IMR-90 (cell line): ENCODE results near the gene CA7. TPM values are rescaled to one million over a fixed set of nuclear protein-coding genes. Genes with fewer than 3 reads are reported as not detected.
A peak's percentile ranks its signal among the peaks of the same experiment; 100 is the strongest.

Source experiments
- ATAC-seq: fragments of 200-7000 bp; cut with Tn5 transposase; 2 replicates; pipeline ENCODE4 v1.9.1; 2020; ENCODE audit warnings: low read depth, mild to moderate bottlenecking, moderate library complexity
- BruUV-seq: library from RNA; stranded (reverse); fragments of 400-500 nt; replicated peaks from 2 replicates; lab custom pipeline; 2021; lab: Mats Ljungman, UMichigan
- CTCF ChIA-PET: fragments of 300-600 bp; formaldehyde crosslinking; extraction: SDS; loops from one replicate; lab custom pipeline; 2021; ENCODE audit warnings: antibody characterized with exemption; lab: Yijun Ruan, JAX
- POLR2A ChIA-PET: fragments of 300-600 bp; sonication (Branson Sonifier 250); formaldehyde crosslinking; loops from one replicate; lab custom pipeline; 2022; ENCODE audit warnings: antibody characterized with exemption; ENCODE audit not compliant: unreplicated experiment; lab: Charles Lee
- DNase-seq: peaks from one replicate; pipeline ENCODE4 v3.0.0; 2013
- H2AFZ ChIP-seq: replicated peaks from 2 replicates; pipeline ENCODE3; 2013; ENCODE audit warnings: low read length, mild to moderate bottlenecking; ENCODE audit not compliant: poor library complexity
- H2AK5ac ChIP-seq: 2 replicates; pipeline ENCODE4 v1.6.1; 2013; ENCODE audit warnings: low read depth, low read length, inconsistent platforms
- H2AK9ac ChIP-seq: replicated peaks from 2 replicates; pipeline ENCODE3; 2013; ENCODE audit warnings: mild to moderate bottlenecking, low read depth, low read length, moderate library complexity; ENCODE audit not compliant: poor library complexity
- H2BK120ac ChIP-seq: 2 replicates; pipeline ENCODE4 v1.6.1; 2013; ENCODE audit warnings: low read depth, low read length, inconsistent platforms
- H2BK15ac ChIP-seq: 3 replicates; pipeline ENCODE4 v1.6.1; 2013; ENCODE audit warnings: low read depth, low read length, inconsistent platforms
- H2BK20ac ChIP-seq: 2 replicates; pipeline ENCODE4 v1.6.1; 2013; ENCODE audit warnings: low read depth, mild to moderate bottlenecking, inconsistent platforms, low read length, moderate library complexity
- H2BK5ac ChIP-seq: 2 replicates; pipeline ENCODE4 v1.6.1; 2013; ENCODE audit warnings: mild to moderate bottlenecking, low read depth, low read length, inconsistent platforms; ENCODE audit not compliant: poor library complexity, severe bottlenecking
- H3K14ac ChIP-seq: replicated peaks from 2 replicates; pipeline ENCODE4 v1.6.1; 2013; ENCODE audit warnings: low read depth, low read length, inconsistent platforms
- H3K18ac ChIP-seq: 2 replicates; pipeline ENCODE4 v1.6.1; 2013; ENCODE audit warnings: low read depth, low read length, control low read depth
- H3K23ac ChIP-seq: 2 replicates; pipeline ENCODE4 v1.6.1; 2013; ENCODE audit warnings: low read depth, low read length, inconsistent platforms
- H3K27ac ChIP-seq: 2 replicates; pipeline ENCODE4 v1.5.1; 2013; ENCODE audit warnings: mild to moderate bottlenecking, control low read depth, low read length; ENCODE audit not compliant: insufficient read depth
- H3K27me3 ChIP-seq: 2 replicates; pipeline ENCODE4 v1.6.1; 2013; ENCODE audit warnings: low read length; ENCODE audit not compliant: control insufficient read depth, insufficient read depth
- H3K36me3 ChIP-seq: 2 replicates; pipeline ENCODE4 v1.6.1; 2013; ENCODE audit warnings: low read length, mixed read lengths; ENCODE audit not compliant: control insufficient read depth, insufficient read depth
- H3K4ac ChIP-seq: 2 replicates; pipeline ENCODE4 v1.6.1; 2013; ENCODE audit warnings: low read depth, low read length, inconsistent platforms
- H3K4me1 ChIP-seq: 2 replicates; pipeline ENCODE4 v1.6.1; 2013; ENCODE audit warnings: low read length, mixed read lengths; ENCODE audit not compliant: control insufficient read depth, insufficient read depth
- H3K4me2 ChIP-seq: 2 replicates; pipeline ENCODE4 v1.6.1; 2013; ENCODE audit warnings: low read depth, mild to moderate bottlenecking, control low read depth, low read length, moderate library complexity
- H3K4me3 ChIP-seq: 2 replicates; pipeline ENCODE4 v1.5.1; 2013; ENCODE audit warnings: low read depth, mild to moderate bottlenecking, control low read depth, low read length, moderate library complexity; ENCODE audit not compliant: insufficient read depth
- H3K56ac ChIP-seq: 2 replicates; pipeline ENCODE4 v1.6.1; 2013; ENCODE audit warnings: low read length, inconsistent platforms; ENCODE audit not compliant: insufficient read depth; ENCODE audit errors: extremely low read depth
- H3K79me1 ChIP-seq, 2 experiments: 2 replicates each; pipeline ENCODE4 v1.6.1; 2013; ENCODE audit warnings: low read length in 2 of 2, inconsistent platforms in 1 of 2, low read depth in 1 of 2
- H3K9ac ChIP-seq: 2 replicates; pipeline ENCODE4 v1.6.1; 2013; ENCODE audit warnings: low read depth, low read length, control low read depth
- H3K9me1 ChIP-seq: 2 replicates; pipeline ENCODE4 v1.6.1; 2013; ENCODE audit warnings: low read length, inconsistent platforms; ENCODE audit not compliant: insufficient read depth
- H3K9me3 ChIP-seq: 2 replicates; pipeline ENCODE4 v1.6.1; 2013; ENCODE audit warnings: low read length; ENCODE audit not compliant: control insufficient read depth, insufficient read depth
- H4K20me1 ChIP-seq: 2 replicates; pipeline ENCODE4 v1.6.1; 2013; ENCODE audit warnings: low read length, inconsistent platforms; ENCODE audit not compliant: insufficient read depth
- H4K5ac ChIP-seq: 2 replicates; pipeline ENCODE4 v1.6.1; 2013; ENCODE audit warnings: mild to moderate bottlenecking, low read depth, low read length, control low read depth
- H4K8ac ChIP-seq, 2 experiments: 2 replicates each; pipeline ENCODE4 v1.6.1; 2013; ENCODE audit warnings: low read depth in 2 of 2, low read length in 2 of 2, control low read depth in 1 of 2, inconsistent platforms in 1 of 2
- H4K91ac ChIP-seq: 2 replicates; pipeline ENCODE4 v1.6.1; 2013; ENCODE audit warnings: low read depth, low read length, inconsistent platforms; ENCODE audit not compliant: insufficient read depth
- BHLHE40 ChIP-seq: fragments of 150-350 bp; IDR thresholded peaks from 2 replicates; pipeline ENCODE4 v1.6.1; 2016; ENCODE audit warnings: mild to moderate bottlenecking, low read depth, low read length
- MAZ ChIP-seq: IDR thresholded peaks from 2 replicates; pipeline ENCODE4 v1.6.1; 2012; ENCODE audit warnings: low read depth, mild to moderate bottlenecking, low read length, improper control_type of control experiment, moderate library complexity, borderline replicate concordance
- NFE2L2 ChIP-seq: fragments of 150-350 bp; IDR thresholded peaks from 2 replicates; pipeline ENCODE4 v1.6.1; 2016; ENCODE audit warnings: low read depth, mild to moderate bottlenecking, low read length
- POLR2A ChIP-seq: IDR thresholded peaks from 2 replicates; pipeline ENCODE4 v1.6.1; 2012; ENCODE audit warnings: mild to moderate bottlenecking, low read depth, low read length
- RAD21 ChIP-seq: IDR thresholded peaks from 2 replicates; pipeline ENCODE4 v1.6.1; 2012; ENCODE audit warnings: low read length, improper control_type of control experiment
- RFX5 ChIP-seq: IDR thresholded peaks from 2 replicates; pipeline ENCODE4 v1.8.0; 2012; ENCODE audit warnings: low read depth, mild to moderate bottlenecking, low read length, moderate library complexity
- SMC3 ChIP-seq: fragments of 150-350 bp; IDR thresholded peaks from 2 replicates; pipeline ENCODE4 v1.6.1; 2016; ENCODE audit warnings: low read depth, mild to moderate bottlenecking, antibody characterized with exemption, low read length, moderate library complexity
- WGBS, 2 experiments: methylation state at CpG; one replicate each; pipeline versions ENCODE4 v1.1.5 to v1.1.7; 2013; ENCODE audit warnings: missing lambda C conversion rate in 2 of 2; ENCODE audit not compliant: insufficient read length in 1 of 2; ENCODE audit errors: extremely low coverage in 2 of 2; 5-methylcytosine and 5-hydroxymethylcytosine counted together
- dilution Hi-C: fragments of 300-500 bp; cut with HindIII; formaldehyde crosslinking; loops from one replicate; pipeline ENCODE4 v1.14.3; 2018; ENCODE audit warnings: low sequenced_read_pairs; ENCODE audit not compliant: unreplicated experiment
- in situ Hi-C: fragments of 300-500 bp; cut with MboI; formaldehyde crosslinking; loops from 3 replicates; pipeline ENCODE4 v1.14.3; 2019; ENCODE audit warnings: low sequenced_read_pairs, inconsistent platforms, mixed read lengths
- intact Hi-C: fragments of 100-400 bp; cut with micrococcal nuclease; formaldehyde crosslinking; loops from 2 replicates; pipeline ENCODE4 v1.10.0; 2022
- polyA plus RNA-seq, 3 experiments: library from polyadenylated mRNA; depleted of rRNA; stranded (reverse); fragments of >200 nt; gene quantifications; 2 replicates each; pipeline ENCODE4 v1.2.3, GENCODE V29; 2012; ENCODE audit warnings: low replicate concordance in 1 of 3
- total RNA-seq: library from RNA; depleted of rRNA; stranded (reverse); fragments of >200 nt; gene quantifications from 2 replicates; pipeline ENCODE4 v1.2.3, GENCODE V29; 2012
- TF ChIP-seq, protein P1 (sequence below): fragments of 150-350 bp; IDR thresholded peaks from 2 replicates; pipeline ENCODE4 v1.6.1; 2017; ENCODE audit warnings: mild to moderate bottlenecking, antibody characterized with exemption, low read length, low read depth
- TF ChIP-seq, protein P2 (sequence below): conservative IDR thresholded peaks from 2 replicates; pipeline ENCODE4 v1.5.1; 2012; ENCODE audit warnings: mild to moderate bottlenecking, low read depth, low read length, improper control_type of control experiment
- TF ChIP-seq, protein P3 (sequence below): fragments of 150-350 bp; IDR thresholded peaks from 2 replicates; pipeline ENCODE4 v1.6.1; 2016; ENCODE audit warnings: low read depth, mild to moderate bottlenecking, low read length, moderate library complexity, borderline replicate concordance

The CA7 gene
- total and polyA plus RNA-seq, 2 of the 4 experiments (the other 2 are of a cell fraction) = not detected

DNA sequence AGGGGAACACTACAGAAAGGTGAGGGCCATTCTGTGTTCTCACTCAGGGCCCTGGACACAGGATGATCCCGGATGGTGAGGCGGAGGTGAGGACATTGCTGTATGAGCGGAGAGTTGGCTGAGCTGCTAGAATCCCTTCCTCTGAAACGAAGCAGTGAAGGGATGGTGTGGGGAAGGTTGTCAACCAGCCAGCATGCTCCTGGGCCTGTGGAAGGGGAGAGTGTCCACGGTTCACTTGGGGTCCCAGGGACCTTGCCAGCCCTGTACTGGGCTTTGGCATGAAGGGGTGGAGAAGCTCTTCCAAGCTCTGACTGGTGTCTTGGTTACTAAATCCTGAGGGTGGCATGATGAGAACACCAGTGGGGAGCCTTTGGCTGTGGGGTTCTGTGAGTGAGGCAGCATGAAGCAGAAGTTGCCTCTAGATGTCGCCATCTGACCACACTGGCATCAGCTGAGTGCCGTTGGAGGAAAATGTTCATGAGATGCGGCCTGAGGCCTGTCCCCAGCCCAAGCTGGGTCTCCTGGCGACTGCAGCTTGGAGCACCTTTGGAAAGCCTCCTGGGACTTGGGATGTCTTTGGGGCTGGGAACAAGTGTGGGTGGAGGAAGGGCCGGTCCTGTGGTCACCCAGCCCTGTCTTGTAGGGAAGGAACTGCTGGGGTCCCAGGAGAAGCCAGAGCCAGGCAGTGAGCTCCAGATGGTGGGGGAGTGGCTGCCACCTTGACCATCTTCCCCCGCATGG is 50.9 kb downstream of the CA7 start:
- dilution Hi-C loops = no loop called here
- BruUV-seq = no TSS peak
- ATAC-seq = peak; percentile 85
- Histone ChIP-seq H3K36me3 (peaks cover 4% of the 10 kb centered on the region; the same call in 1 of the 2 replicates), H3K79me1 (no peaks in the 10 kb centered on the region), H3K14ac (no peak overlapping the region), H2BK20ac (no peak overlapping the region), H2AK5ac (peak overlapping the region; percentile 33; the same call in 1 of the 2 replicates), H3K9ac (no peak overlapping the region), H4K8ac (peak overlapping the region in 1 of 2 experiments; percentile 47; a peak in 1 of 4 replicates), H3K9me1 (peaks cover 12% of the 10 kb centered on the region), H3K18ac (no peak overlapping the region), H4K91ac (peak overlapping the region; percentile 43; the same call in 1 of the 2 replicates), H4K5ac (no peak overlapping the region), H3K4me2 (no peak overlapping the region), H2AK9ac (peak overlapping the region; percentile 52), H3K4me3 (no peak overlapping the region), H2BK5ac (no peak overlapping the region), H3K27ac (no peak overlapping the region), H3K56ac (no peak overlapping the region), H3K27me3 (no peaks in the 10 kb centered on the region), H3K9me3 (no peaks in the 10 kb centered on the region), H2AFZ (peak overlapping the region; percentile 85), H2BK15ac (no peak overlapping the region), H4K20me1 (no peaks in the 10 kb centered on the region), H3K4ac (peak overlapping the region; percentile 59), H3K23ac (no peak overlapping the region), H2BK120ac (peak overlapping the region; percentile 60; the same call in 1 of the 2 replicates), H3K4me1 (peaks cover 15% of the 10 kb centered on the region)
- 26% methylated on average over 7 of the region's 11 CpGs; no CpG with 5 or more reads in 1 of the 2 experiments for WGBS, 2 experiments
- TF ChIP-seq RFX5 = no peak
- peak; percentile 59; the same call in 1 of the 2 replicates for TF ChIP-seq POLR2A
- TF ChIP-seq, protein P1, sequence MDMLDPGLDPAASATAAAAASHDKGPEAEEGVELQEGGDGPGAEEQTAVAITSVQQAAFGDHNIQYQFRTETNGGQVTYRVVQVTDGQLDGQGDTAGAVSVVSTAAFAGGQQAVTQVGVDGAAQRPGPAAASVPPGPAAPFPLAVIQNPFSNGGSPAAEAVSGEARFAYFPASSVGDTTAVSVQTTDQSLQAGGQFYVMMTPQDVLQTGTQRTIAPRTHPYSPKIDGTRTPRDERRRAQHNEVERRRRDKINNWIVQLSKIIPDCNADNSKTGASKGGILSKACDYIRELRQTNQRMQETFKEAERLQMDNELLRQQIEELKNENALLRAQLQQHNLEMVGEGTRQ = no peak
- TF ChIP-seq NFE2L2 = no peak
- peak; percentile 33; the same call in 1 of the 2 replicates for TF ChIP-seq MAZ
- TF ChIP-seq, protein P2, sequence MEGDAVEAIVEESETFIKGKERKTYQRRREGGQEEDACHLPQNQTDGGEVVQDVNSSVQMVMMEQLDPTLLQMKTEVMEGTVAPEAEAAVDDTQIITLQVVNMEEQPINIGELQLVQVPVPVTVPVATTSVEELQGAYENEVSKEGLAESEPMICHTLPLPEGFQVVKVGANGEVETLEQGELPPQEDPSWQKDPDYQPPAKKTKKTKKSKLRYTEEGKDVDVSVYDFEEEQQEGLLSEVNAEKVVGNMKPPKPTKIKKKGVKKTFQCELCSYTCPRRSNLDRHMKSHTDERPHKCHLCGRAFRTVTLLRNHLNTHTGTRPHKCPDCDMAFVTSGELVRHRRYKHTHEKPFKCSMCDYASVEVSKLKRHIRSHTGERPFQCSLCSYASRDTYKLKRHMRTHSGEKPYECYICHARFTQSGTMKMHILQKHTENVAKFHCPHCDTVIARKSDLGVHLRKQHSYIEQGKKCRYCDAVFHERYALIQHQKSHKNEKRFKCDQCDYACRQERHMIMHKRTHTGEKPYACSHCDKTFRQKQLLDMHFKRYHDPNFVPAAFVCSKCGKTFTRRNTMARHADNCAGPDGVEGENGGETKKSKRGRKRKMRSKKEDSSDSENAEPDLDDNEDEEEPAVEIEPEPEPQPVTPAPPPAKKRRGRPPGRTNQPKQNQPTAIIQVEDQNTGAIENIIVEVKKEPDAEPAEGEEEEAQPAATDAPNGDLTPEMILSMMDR = peak; percentile 98
- TF ChIP-seq, protein P3, sequence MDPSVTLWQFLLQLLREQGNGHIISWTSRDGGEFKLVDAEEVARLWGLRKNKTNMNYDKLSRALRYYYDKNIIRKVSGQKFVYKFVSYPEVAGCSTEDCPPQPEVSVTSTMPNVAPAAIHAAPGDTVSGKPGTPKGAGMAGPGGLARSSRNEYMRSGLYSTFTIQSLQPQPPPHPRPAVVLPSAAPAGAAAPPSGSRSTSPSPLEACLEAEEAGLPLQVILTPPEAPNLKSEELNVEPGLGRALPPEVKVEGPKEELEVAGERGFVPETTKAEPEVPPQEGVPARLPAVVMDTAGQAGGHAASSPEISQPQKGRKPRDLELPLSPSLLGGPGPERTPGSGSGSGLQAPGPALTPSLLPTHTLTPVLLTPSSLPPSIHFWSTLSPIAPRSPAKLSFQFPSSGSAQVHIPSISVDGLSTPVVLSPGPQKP = no peak
- TF ChIP-seq BHLHE40 = no peak
- TF ChIP-seq RAD21 = peak; percentile 99
- peak; percentile 88 for TF ChIP-seq SMC3
- in situ Hi-C loops = loop anchor here (5.0 kb wide), 1 partner anchor 37 kb away; the partner anchor contains the start of gene CIAO2B
- peak; percentile 76 for DNase-seq
- POLR2A ChIA-PET = interaction anchor here (0.9 kb wide), 1 partner anchor 33 kb away, joined by 3 read pairs; no protein-coding TSS in a partner anchor
- intact Hi-C loops = loop anchor here (1.0 to 10.0 kb wide), 4 partner anchors 32 to 260 kb away; partner anchors contain the start of genes B3GNT9, CES2, CIAO2B and FBXL8
- CTCF ChIA-PET = interaction anchor here (0.8 to 1.8 kb wide), 7 partner anchors 9 to 64 kb away, joined by 3 to 20 read pairs (median 4); partner anchors contain the start of genes PDP2 and RRAD
